ENCODE results near the gene TCP11L2.
A peak's percentile ranks its signal among the peaks of the same experiment; 100 is the strongest.

The TCP11L2 gene

GRCh38 chr12:106332536-106332935 is 30.0 kb downstream of the TCP11L2 start:
- H3K36me3 ChIP-seq (ENCODE audit: insufficient read depth, low read length) = no peaks in the 10 kb centered on the region; the same call in 1 of the 2 replicates
- no peaks in the 10 kb centered on the region; the same call in 1 of the 2 replicates for H3K9me3 ChIP-seq (ENCODE audit: low read depth, low read length)
- no peak for TF ChIP-seq POLR2AphosphoS5 (IDR thresholded peaks at IDR 0.05; ENCODE audit: borderline replicate concordance, low read depth, low read length)
- DNase-seq (ENCODE audit: low read depth, low spot score) = no peak
- no peak overlapping the region for H3K4me3 ChIP-seq
- no peak overlapping the region for H3K9ac ChIP-seq (ENCODE audit: insufficient read length)
- H3K27ac ChIP-seq = no peak overlapping the region

GRCh38 chr12:106333010-106333409 is 30.5 kb downstream of the TCP11L2 start:
- no peak overlapping the region for H3K9ac ChIP-seq (ENCODE audit: insufficient read length)
- TF ChIP-seq FOXP2 (optimal IDR thresholded peaks at IDR 0.05; ENCODE audit: control extremely low read depth, extremely low read length, insufficient read depth) (no peak), POLR2AphosphoS5 (IDR thresholded peaks at IDR 0.05; ENCODE audit: borderline replicate concordance, low read depth, low read length) (no peak), EZH2 (IDR thresholded peaks at IDR 0.05) (no peak)

GRCh38 chr12:106333756-106334155 is 31.2 kb downstream of the TCP11L2 start:
- Histone ChIP-seq H3K9me3 (ENCODE audit: low read depth, low read length) (no peaks in the 10 kb centered on the region; the same call in 1 of the 2 replicates), H3K4me3 (no peak overlapping the region), H3K9ac (ENCODE audit: insufficient read length) (no peak overlapping the region), H3K27ac (no peak overlapping the region), H3K36me3 (ENCODE audit: insufficient read depth, low read length) (no peaks in the 10 kb centered on the region; the same call in 1 of the 2 replicates)
- DNase-seq (ENCODE audit: low read depth, low spot score) = no peak
- TF ChIP-seq POLR2AphosphoS5 (IDR thresholded peaks at IDR 0.05; ENCODE audit: borderline replicate concordance, low read depth, low read length) = no peak
- TF ChIP-seq EZH2 (IDR thresholded peaks at IDR 0.05) = no peak
- TF ChIP-seq FOXP2 (optimal IDR thresholded peaks at IDR 0.05; ENCODE audit: control extremely low read depth, extremely low read length, insufficient read depth) = no peak

More at GRCh38 chr12:106333010-106333409, 30.5 kb downstream of the TCP11L2 start:
- H3K27ac ChIP-seq = no peak overlapping the region
- H3K36me3 ChIP-seq (ENCODE audit: insufficient read depth, low read length) = no peaks in the 10 kb centered on the region; the same call in 1 of the 2 replicates
- H3K4me3 ChIP-seq = no peak overlapping the region
- no peak for DNase-seq (ENCODE audit: low read depth, low spot score)
- no peaks in the 10 kb centered on the region; the same call in 1 of the 2 replicates for H3K9me3 ChIP-seq (ENCODE audit: low read depth, low read length)

DNA sequence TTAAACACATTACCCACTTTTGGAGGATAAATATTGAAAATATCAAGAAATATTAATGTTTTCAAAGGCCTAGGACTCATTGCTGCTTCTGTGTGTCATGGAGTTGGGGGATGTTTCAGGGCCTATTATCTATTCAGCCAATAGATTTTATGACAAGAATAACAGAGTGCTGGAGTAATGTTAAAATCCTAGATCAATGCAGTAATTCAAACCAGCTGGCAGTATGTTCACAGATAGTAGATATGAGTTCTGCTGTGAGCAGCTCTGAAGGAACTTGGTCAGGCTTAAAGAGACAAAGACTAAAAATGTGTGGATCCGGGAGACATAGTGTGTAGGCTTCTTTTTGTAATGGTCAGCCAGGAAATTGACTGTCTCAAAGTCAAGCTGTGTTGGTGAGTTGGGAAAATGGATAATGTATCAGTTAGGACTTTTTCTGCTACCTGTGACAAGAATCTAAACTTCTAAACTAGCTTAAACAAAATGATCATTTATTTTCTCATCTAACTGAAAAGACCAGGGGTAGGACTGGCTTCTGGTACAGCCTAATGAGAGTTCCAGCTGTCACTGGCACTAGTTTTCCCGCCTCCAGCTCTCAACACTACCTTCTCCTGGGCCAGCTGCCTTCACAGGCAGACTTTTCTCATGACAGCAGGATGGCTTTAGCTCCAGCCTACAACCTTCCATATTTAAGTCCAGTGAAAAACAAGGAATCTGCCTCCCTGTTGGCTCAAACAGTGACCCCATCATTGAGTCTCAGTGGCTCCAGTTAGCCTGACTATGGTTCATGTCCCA is 38.7 kb downstream of the TCP11L2 start:
- TF ChIP-seq EZH2 (IDR thresholded peaks at IDR 0.05) (no peak), FOXP2 (optimal IDR thresholded peaks at IDR 0.05; ENCODE audit: control extremely low read depth, extremely low read length, insufficient read depth) (no peak), POLR2AphosphoS5 (IDR thresholded peaks at IDR 0.05; ENCODE audit: borderline replicate concordance, low read depth, low read length) (no peak)
- peak overlapping the region; percentile 82 for H3K27ac ChIP-seq
- peak overlapping the region; percentile 18; the same call in 1 of the 2 replicates for H3K4me3 ChIP-seq
- no peaks in the 10 kb centered on the region for H3K9me3 ChIP-seq (ENCODE audit: low read depth, low read length)
- no peak overlapping the region for H3K9ac ChIP-seq (ENCODE audit: insufficient read length)
- H3K36me3 ChIP-seq (ENCODE audit: insufficient read depth, low read length) = no peaks in the 10 kb centered on the region
- DNase-seq (ENCODE audit: low read depth, low spot score) = no peak

DNA sequence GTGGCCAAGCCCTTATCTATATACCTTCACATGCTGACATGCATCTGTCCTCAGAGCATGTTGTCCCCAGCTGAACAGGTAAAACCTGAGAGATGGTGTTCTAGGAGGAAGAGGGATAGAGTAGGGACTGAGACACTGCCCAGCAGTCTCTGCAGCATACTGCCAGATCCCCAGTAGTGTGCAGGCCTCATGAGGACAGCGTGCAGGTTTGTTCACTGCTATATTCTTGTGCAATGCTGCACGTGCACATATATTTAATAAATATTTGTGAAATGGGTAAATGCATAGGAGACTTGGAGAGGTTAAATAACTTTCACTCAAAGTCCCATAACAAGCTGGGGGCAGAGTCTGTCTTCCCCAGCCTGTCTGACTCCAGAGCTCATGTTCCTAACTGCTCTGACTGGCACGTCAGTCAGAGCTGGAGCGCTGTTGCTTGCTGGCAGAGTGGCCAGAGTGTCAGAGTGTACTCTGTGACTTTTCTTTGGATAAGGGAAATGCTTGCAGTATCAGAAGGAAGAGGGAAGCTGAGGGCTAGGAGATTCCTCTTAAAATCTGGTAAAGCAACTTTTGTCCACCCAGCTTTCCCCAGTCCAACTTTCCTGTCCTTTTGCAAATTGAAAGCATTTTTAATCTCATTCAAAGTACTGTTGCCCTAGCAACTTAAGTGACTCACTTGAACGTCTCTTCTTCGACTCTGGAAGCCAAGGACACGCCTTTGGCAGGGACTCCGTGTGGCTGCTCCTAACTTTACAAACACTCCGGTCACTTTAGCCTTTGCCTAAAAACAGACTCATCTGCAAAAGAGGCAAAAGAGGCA is 40.1 kb downstream of the TCP11L2 start:
- Histone ChIP-seq H3K9me3 (ENCODE audit: low read depth, low read length) (no peaks in the 10 kb centered on the region), H3K36me3 (ENCODE audit: insufficient read depth, low read length) (no peaks in the 10 kb centered on the region), H3K27ac (0 out of 2 replicates have a peak overlapping the region, but pooled peaks have one; percentile 25), H3K9ac (ENCODE audit: insufficient read length) (peak overlapping the region; percentile 37), H3K4me3 (0 out of 2 replicates have a peak overlapping the region, but pooled peaks have one; percentile 36)
- no peak for DNase-seq (ENCODE audit: low read depth, low spot score)
- TF ChIP-seq FOXP2 (optimal IDR thresholded peaks at IDR 0.05; ENCODE audit: control extremely low read depth, extremely low read length, insufficient read depth) = no peak

GRCh38 chr12:106343214-106343528 is 40.6 kb downstream of the TCP11L2 start:
- no peak for TF ChIP-seq FOXP2 (optimal IDR thresholded peaks at IDR 0.05; ENCODE audit: control extremely low read depth, extremely low read length, insufficient read depth)
- TF ChIP-seq POLR2AphosphoS5 (IDR thresholded peaks at IDR 0.05; ENCODE audit: borderline replicate concordance, low read depth, low read length) = no peak
- no peak for TF ChIP-seq EZH2 (IDR thresholded peaks at IDR 0.05)
- Histone ChIP-seq H3K9ac (ENCODE audit: insufficient read length) (peak overlapping the region; percentile 37), H3K36me3 (ENCODE audit: insufficient read depth, low read length) (no peaks in the 10 kb centered on the region), H3K9me3 (ENCODE audit: low read depth, low read length) (no peaks in the 10 kb centered on the region), H3K27ac (no peak overlapping the region), H3K4me3 (0 out of 2 replicates have a peak overlapping the region, but pooled peaks have one; percentile 36)
- no peak for DNase-seq (ENCODE audit: low read depth, low spot score)

DNA sequence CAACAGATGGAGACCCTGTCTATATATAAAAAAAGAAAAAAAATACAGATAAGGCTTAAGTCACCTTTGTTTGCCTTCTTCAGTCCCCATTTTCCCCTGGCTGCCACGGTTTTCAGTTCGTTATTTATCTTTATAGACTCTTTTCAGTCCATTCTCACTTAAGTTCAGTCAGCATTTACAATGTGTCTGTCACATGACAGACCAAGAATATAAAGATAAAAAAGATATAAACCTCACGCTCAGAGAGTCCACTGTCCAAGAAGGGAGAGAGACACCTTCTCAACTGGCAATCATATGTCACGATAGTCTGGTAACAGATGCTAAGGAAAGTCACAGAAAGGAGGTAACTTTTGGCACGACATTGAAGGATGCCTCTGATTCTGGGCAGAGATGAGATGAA is 41.6 kb downstream of the TCP11L2 start:
- Histone ChIP-seq H3K27ac (no peak overlapping the region), H3K36me3 (ENCODE audit: insufficient read depth, low read length) (no peaks in the 10 kb centered on the region), H3K9ac (ENCODE audit: insufficient read length) (no peak overlapping the region), H3K9me3 (ENCODE audit: low read depth, low read length) (no peaks in the 10 kb centered on the region), H3K4me3 (no peak overlapping the region)
- no peak for DNase-seq (ENCODE audit: low read depth, low spot score)
- TF ChIP-seq FOXP2 (optimal IDR thresholded peaks at IDR 0.05; ENCODE audit: control extremely low read depth, extremely low read length, insufficient read depth) = no peak
- TF ChIP-seq POLR2AphosphoS5 (IDR thresholded peaks at IDR 0.05; ENCODE audit: borderline replicate concordance, low read depth, low read length) = no peak
- no peak for TF ChIP-seq EZH2 (IDR thresholded peaks at IDR 0.05)

GRCh38 chr12:106345746-106346145 is 43.2 kb downstream of the TCP11L2 start:
- Histone ChIP-seq H3K27ac (no peak overlapping the region), H3K36me3 (ENCODE audit: insufficient read depth, low read length) (no peaks in the 10 kb centered on the region), H3K9me3 (ENCODE audit: low read depth, low read length) (no peaks in the 10 kb centered on the region), H3K9ac (ENCODE audit: insufficient read length) (no peak overlapping the region), H3K4me3 (no peak overlapping the region)
- DNase-seq (ENCODE audit: low read depth, low spot score) = no peak
- TF ChIP-seq EZH2 (IDR thresholded peaks at IDR 0.05) (no peak), POLR2AphosphoS5 (IDR thresholded peaks at IDR 0.05; ENCODE audit: borderline replicate concordance, low read depth, low read length) (no peak), FOXP2 (optimal IDR thresholded peaks at IDR 0.05; ENCODE audit: control extremely low read depth, extremely low read length, insufficient read depth) (no peak)
